GM19468 (cell line): Measurements from ENCODE around the gene RPS17.
"Not testable (repeated sequence)": the region's sequence is repeated elsewhere in the genome, so short reads cannot be mapped to it uniquely, and the experiment has no call there.

Experiments
- ATAC-seq: cut with Tn5 transposase; IDR thresholded peaks from one replicate; pipeline ENCODE4 v1.9.1; 2021; ENCODE audit warnings: mild to moderate bottlenecking, moderate library complexity, moderate number of reproducible peaks; ENCODE audit not compliant: unreplicated experiment; ENCODE audit errors: extremely low read depth

The RPS17 gene

GRCh38 chr15:82549199-82549665 lies 9.0 kb upstream of the RPS17 start:
- ATAC-seq: no peak

- no peak for ATAC-seq
Measured at GRCh38 chr15:82548700-82549099, 8.4 kb upstream of the RPS17 start.

GRCh38 chr15:82545478-82545877 lies 5.2 kb upstream of the RPS17 start:
- no peak for ATAC-seq

- ATAC-seq: no peak
Measured at GRCh38 chr15:82545002-82545401, 4.7 kb upstream of the RPS17 start.

- no peak for ATAC-seq
Measured at GRCh38 chr15:82544431-82544830, 4.2 kb upstream of the RPS17 start.

GRCh38 chr15:82543160-82543559 lies 2.9 kb upstream of the RPS17 start:
- ATAC-seq: no peak

- ATAC-seq: no peak
Measured at GRCh38 chr15:82540984-82541431, 751 bp upstream of the RPS17 start.

- no peak for ATAC-seq
Measured at GRCh38 chr15:82539691-82540054, 584 bp downstream of the RPS17 start.

GRCh38 chr15:82538961-82539690 lies 1.1 kb downstream of the RPS17 start:
- no peak for ATAC-seq

- ATAC-seq: no peak
Measured at GRCh38 chr15:82537351-82537908, 2.8 kb downstream of the RPS17 start.

GRCh38 chr15:82536409-82537350 lies 3.6 kb downstream of the RPS17 start:
- no peak for ATAC-seq

GRCh38 chr15:82535566-82536408 lies 4.5 kb downstream of the RPS17 start:
- no peak for ATAC-seq

GRCh38 chr15:82535151-82535550 lies 5.1 kb downstream of the RPS17 start:
- not testable (repeated sequence) for ATAC-seq

GRCh38 chr15:82534457-82534861 lies 5.8 kb downstream of the RPS17 start:
- ATAC-seq: not testable (repeated sequence)

- ATAC-seq: no peak
Measured at GRCh38 chr15:82533801-82534200, 6.5 kb downstream of the RPS17 start.

GRCh38 chr15:82532991-82533481 lies 7.2 kb downstream of the RPS17 start:
- no peak for ATAC-seq

GRCh38 chr15:82532383-82532990 lies 7.8 kb downstream of the RPS17 start:
- no peak for ATAC-seq

- no peak for ATAC-seq
Measured at GRCh38 chr15:82531496-82532382, 8.5 kb downstream of the RPS17 start.
